KMS-11 (cell line): ENCODE data around the gene OPN4.

Experiments
- H2AFZ ChIP-seq: fragments of 200-600 bp; sonication (generic); 2 replicates; pipeline ENCODE4 v1.6.1; 2016; ENCODE audit warnings: antibody characterized with exemption, mixed run types, low read depth
- H3K27ac ChIP-seq: fragments of 200-600 bp; sonication (generic); 2 replicates; pipeline ENCODE4 v1.6.1; 2016; ENCODE audit warnings: mild to moderate bottlenecking, mixed run types
- H3K27me3 ChIP-seq: fragments of 200-600 bp; sonication (generic); 2 replicates; pipeline ENCODE4 v1.6.1; 2017; ENCODE audit warnings: mild to moderate bottlenecking, low read depth, mixed run types, moderate library complexity; ENCODE audit not compliant: insufficient read depth
- H3K36me3 ChIP-seq: fragments of 200-600 bp; sonication (generic); 2 replicates; pipeline ENCODE4 v1.6.1; 2017; ENCODE audit warnings: mild to moderate bottlenecking, mixed run types; ENCODE audit not compliant: insufficient read depth
- H3K4me1 ChIP-seq: fragments of 200-600 bp; sonication (generic); 2 replicates; pipeline ENCODE4 v1.6.1; 2016; ENCODE audit warnings: mild to moderate bottlenecking, low read depth, mixed run types; ENCODE audit not compliant: poor library complexity, severe bottlenecking
- H3K4me2 ChIP-seq: fragments of 200-600 bp; sonication (generic); 2 replicates; pipeline ENCODE4 v1.7.0; 2016; ENCODE audit warnings: mild to moderate bottlenecking, mixed run types
- H3K4me3 ChIP-seq: fragments of 200-600 bp; sonication (generic); IDR thresholded peaks from 2 replicates; pipeline ENCODE4 v1.6.1; 2017; ENCODE audit warnings: low read depth, low read length, mixed read lengths; ENCODE audit not compliant: insufficient read depth
- H3K79me2 ChIP-seq: fragments of 200-600 bp; sonication (generic); 2 replicates; pipeline ENCODE4 v1.6.1; 2016; ENCODE audit warnings: low read depth, mixed run types; ENCODE audit not compliant: insufficient read depth
- H3K9ac ChIP-seq: fragments of 200-600 bp; sonication (generic); 2 replicates; pipeline ENCODE4 v1.6.1; 2016; ENCODE audit warnings: mild to moderate bottlenecking, mixed run types
- H4K20me1 ChIP-seq: fragments of 200-600 bp; sonication (generic); 2 replicates; pipeline ENCODE4 v1.6.1; 2016; ENCODE audit warnings: mild to moderate bottlenecking, mixed run types; ENCODE audit not compliant: insufficient read depth
- CTCF ChIP-seq: fragments of 200-600 bp; sonication (generic); conservative IDR thresholded peaks from 2 replicates; pipeline ENCODE4 v1.6.1; 2017; ENCODE audit warnings: low read depth, mild to moderate bottlenecking, antibody characterized with exemption, low read length, moderate library complexity, mixed read lengths

Gene OPN4

GRCh38 chr10:86685416-86685815 is 31.1 kb downstream of the OPN4 start:
- H3K79me2 ChIP-seq, result no peaks in the 10 kb centered on the region
- H4K20me1 ChIP-seq, result no peaks in the 10 kb centered on the region
- no peak overlapping the region for H3K9ac ChIP-seq
- H3K4me3 ChIP-seq, result no peak overlapping the region
- H2AFZ ChIP-seq, result no peak overlapping the region
- H3K36me3 ChIP-seq, result no peaks in the 10 kb centered on the region
- TF ChIP-seq CTCF, result no peak
- no peaks in the 10 kb centered on the region for H3K4me1 ChIP-seq
- no peaks in the 10 kb centered on the region for H3K27me3 ChIP-seq
- no peak overlapping the region for H3K27ac ChIP-seq
- H3K4me2 ChIP-seq, result no peak overlapping the region

- Histone ChIP-seq H3K4me3 (no peak overlapping the region), H3K27me3 (no peaks in the 10 kb centered on the region), H3K4me2 (no peak overlapping the region), H3K27ac (no peak overlapping the region), H3K9ac (no peak overlapping the region), H3K36me3 (no peaks in the 10 kb centered on the region), H3K4me1 (no peaks in the 10 kb centered on the region), H2AFZ (no peak overlapping the region), H4K20me1 (no peaks in the 10 kb centered on the region), H3K79me2 (no peaks in the 10 kb centered on the region)
- no peak for TF ChIP-seq CTCF
Measured at GRCh38 chr10:86685893-86686632, 31.7 kb downstream of the OPN4 start.

- H3K4me1 ChIP-seq, result no peaks in the 10 kb centered on the region
- no peak overlapping the region for H3K4me3 ChIP-seq
- H3K4me2 ChIP-seq, result no peak overlapping the region
- H3K79me2 ChIP-seq, result no peaks in the 10 kb centered on the region
- no peaks in the 10 kb centered on the region for H3K36me3 ChIP-seq
- H3K27me3 ChIP-seq, result no peaks in the 10 kb centered on the region
- TF ChIP-seq CTCF, result no peak
- H4K20me1 ChIP-seq, result no peaks in the 10 kb centered on the region
- no peak overlapping the region for H2AFZ ChIP-seq
- no peak overlapping the region for H3K27ac ChIP-seq
- H3K9ac ChIP-seq, result no peak overlapping the region
Measured at GRCh38 chr10:86686972-86687371, 32.6 kb downstream of the OPN4 start.

GRCh38 chr10:86687750-86688149 is 33.4 kb downstream of the OPN4 start:
- no peaks in the 10 kb centered on the region for H3K79me2 ChIP-seq
- no peaks in the 10 kb centered on the region for H3K4me1 ChIP-seq
- H2AFZ ChIP-seq, result no peak overlapping the region
- no peak overlapping the region for H3K9ac ChIP-seq
- H3K4me2 ChIP-seq, result no peak overlapping the region
- H3K36me3 ChIP-seq, result no peaks in the 10 kb centered on the region
- H3K27ac ChIP-seq, result no peak overlapping the region
- no peaks in the 10 kb centered on the region for H3K27me3 ChIP-seq
- H4K20me1 ChIP-seq, result no peaks in the 10 kb centered on the region
- H3K4me3 ChIP-seq, result no peak overlapping the region
- no peak for TF ChIP-seq CTCF
